NCI-H1436 (cell line): Measurements from ENCODE around the gene CARMIL1.

Experiments used
- DNase-seq: peaks from one replicate; lab custom pipeline; 2025; lab: John Stamatoyannopoulos, UW

The CARMIL1 gene

GRCh38 chr6:25311331-25311840 is 32.2 kb downstream of the CARMIL1 start:
- DNase-seq: no peak

DNA sequence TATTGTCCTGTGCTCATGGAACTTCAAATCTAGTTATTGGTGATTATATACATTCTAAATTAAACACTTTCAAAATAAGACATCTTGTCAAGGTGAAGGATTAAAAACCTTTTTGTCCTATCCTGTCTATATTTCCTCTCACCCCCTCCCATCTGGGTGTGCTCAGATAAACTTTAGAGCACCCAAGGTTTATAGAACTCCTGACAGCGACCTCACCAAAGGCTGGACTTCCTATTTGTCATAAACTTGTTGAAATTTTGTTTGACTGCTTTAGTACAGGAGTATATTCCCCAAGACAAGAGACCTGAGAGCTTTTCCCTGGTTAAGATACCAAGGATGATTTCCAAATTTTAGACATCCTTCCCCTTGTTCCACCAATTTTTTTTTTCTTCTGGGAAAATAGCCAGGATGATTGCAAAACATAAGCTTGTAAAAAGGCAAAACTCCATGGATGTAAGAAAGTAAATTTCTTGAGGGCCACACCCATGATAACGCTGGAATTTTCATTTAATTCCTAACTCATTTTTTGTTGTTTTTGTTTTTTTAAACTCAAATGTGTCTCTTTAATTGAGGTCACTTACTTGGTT is 33.0 kb downstream of the CARMIL1 start:
- DNase-seq: no peak

DNA sequence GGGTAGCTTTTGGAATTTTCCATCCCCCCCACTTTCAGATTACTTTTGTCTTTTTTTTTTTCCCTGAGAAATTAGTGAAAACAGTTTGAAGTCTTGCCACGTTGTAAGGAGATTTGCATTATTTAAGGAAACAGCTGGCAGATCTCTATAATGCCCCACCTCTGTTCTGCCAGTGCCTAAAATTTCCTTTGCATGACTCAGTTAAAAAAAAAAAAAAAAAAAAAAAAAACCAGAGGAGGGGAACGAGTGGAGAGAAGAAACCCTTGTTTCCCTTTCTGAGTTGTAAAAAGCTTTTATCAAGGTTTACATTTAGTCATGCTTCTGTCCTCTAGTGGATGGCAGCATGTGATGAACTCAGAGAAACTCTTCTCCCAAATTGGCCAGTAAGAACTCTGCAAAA is 33.5 kb downstream of the CARMIL1 start:
- no peak for DNase-seq

- no peak for DNase-seq
These were observed 35.5 kb downstream of the CARMIL1 start for GRCh38 chr6:25314509-25315175.

- no peak for DNase-seq
These were observed 36.3 kb downstream of the CARMIL1 start for GRCh38 chr6:25315194-25316177.

GRCh38 chr6:25316626-25317025 is 37.5 kb downstream of the CARMIL1 start:
- DNase-seq: no peak

GRCh38 chr6:25318589-25318988 is 39.4 kb downstream of the CARMIL1 start:
- no peak for DNase-seq

GRCh38 chr6:25320459-25320858 is 41.3 kb downstream of the CARMIL1 start:
- DNase-seq: no peak

- no peak for DNase-seq
These were observed 43.5 kb downstream of the CARMIL1 start for GRCh38 chr6:25322692-25323091.

DNA sequence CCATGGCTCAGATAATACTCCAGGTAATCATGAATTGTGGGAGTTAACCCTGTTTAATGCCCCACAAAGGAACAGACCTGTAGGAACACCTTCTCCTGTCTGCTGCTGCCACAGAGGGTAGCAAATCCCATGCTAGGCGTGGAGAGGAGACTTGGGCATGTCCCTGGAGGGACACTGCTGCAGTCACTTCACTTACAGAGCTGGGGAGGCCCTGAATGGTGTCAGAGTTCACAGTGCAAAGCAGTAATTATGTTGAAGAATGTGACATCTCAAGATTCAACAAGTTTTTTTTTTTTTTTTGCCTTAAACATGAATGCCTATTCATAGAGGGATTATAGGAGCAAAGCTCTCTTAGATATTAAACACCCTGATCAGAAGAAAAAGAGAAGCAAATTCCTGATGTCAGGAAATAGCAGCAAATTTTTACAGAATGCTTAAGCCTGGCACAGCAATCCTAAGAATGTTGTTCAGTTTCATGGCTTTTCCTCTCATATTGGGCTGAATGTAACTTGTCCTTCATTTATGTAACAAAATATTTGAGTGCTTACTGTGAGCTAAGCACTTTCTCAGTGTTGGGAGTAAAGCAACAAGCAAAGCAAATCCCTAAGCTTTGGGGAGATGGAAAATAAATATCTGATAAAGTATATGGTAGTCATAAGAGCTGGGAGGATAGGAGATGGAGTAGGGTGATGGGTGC is 45.0 kb downstream of the CARMIL1 start:
- DNase-seq: no peak

- no peak for DNase-seq
These were observed 47.0 kb downstream of the CARMIL1 start for GRCh38 chr6:25326126-25326525.

- no peak for DNase-seq
These were observed 47.8 kb downstream of the CARMIL1 start for GRCh38 chr6:25326960-25327359.

GRCh38 chr6:25327432-25327831 is 48.3 kb downstream of the CARMIL1 start:
- DNase-seq: no peak

DNA sequence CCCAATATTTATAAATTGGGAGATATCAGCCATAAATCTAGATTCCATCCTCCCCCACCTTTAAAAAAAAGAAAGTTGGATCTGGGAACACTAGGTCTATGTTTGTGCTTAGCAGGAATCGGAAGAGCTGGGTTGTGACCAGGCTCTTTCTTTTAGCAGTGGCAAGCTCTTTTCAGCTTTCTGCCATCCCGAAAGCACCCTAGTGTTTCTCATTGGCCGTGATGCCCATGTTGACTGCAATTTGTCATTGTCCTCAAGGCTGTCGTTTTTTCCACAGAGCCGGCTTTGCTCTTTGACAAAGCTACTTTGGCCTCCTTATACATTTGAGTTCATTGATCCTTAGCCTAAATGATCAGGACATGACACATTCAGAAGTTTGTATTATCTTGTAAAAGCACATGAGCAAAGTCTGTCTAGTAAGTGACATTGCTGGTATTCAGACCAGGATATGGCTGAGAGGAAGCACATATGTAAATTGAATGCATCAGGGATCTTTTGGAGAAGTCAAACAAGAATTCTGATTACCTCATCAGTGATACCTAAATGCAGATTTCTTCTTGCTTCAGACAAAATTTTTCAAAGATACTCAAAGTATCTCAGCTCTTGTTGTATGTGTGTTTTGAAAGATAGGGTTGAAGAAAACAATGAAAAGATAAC is 50.1 kb downstream of the CARMIL1 start:
- no peak for DNase-seq

DNA sequence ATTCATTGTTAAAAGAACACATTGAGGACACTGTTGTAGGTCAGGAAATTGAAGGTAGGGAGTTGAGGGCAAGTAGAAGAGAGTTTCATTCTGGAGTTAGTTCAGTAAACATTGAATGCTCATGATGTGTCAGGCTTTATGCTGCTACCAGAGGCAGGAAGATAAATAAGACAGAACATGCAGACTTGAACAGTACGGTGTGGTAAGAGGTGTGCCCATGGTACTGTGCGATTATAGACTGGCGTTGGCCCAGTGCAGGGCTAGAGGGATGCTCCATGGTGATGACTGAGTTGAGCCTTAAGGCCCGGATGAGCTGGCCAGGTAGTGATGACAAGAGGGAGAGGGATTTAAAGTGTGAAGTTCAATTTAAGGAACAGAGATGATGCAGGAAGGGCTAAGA is 50.8 kb downstream of the CARMIL1 start:
- DNase-seq: no peak

GRCh38 chr6:25330796-25331685 is 51.9 kb downstream of the CARMIL1 start:
- no peak for DNase-seq

- DNase-seq: no peak
These were observed 53.0 kb downstream of the CARMIL1 start for GRCh38 chr6:25332165-25332564.

GRCh38 chr6:25332655-25333071 is 53.5 kb downstream of the CARMIL1 start:
- DNase-seq: no peak

GRCh38 chr6:25333471-25333870 is 54.3 kb downstream of the CARMIL1 start:
- DNase-seq: no peak

DNA sequence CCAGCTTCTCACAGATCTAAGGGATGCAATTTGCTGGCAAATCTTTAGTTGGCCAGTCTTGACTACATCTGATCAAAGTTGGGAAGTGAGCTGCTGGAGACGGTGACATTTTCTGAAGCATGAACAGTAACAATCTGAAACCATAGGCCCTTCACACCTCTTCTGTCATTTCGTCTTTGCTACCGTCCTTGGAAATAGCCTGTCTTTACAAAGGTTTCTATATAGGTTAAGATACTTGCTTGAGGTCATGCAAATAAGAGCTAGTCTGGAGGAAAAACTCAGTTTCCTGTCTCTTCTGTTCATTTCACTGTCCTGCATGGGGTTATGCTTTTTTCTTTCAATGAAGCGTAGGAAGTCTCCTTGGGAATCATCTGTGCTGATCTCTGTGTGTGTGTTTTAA is 55.6 kb downstream of the CARMIL1 start:
- no peak for DNase-seq
